T-cell (primary cell): ENCODE results near the gene NCR3LG1. TPM values are rescaled to one million over a fixed set of nuclear protein-coding genes. Genes with fewer than 3 reads are reported as not detected.

Experiments used
- ATAC-seq, 4 experiments: fragments of 200-7000 bp in 3 of 4; fragments of 150-1000 bp in 1 of 4; cut with Tn5 transposase; replicated peaks in 1 of 4; 1 replicate in 3 of 4; 2 replicates in 1 of 4; pipeline ENCODE4 v1.10.0; 2021; ENCODE audit warnings: moderate library complexity in 3 of 4, mild to moderate bottlenecking in 2 of 4, moderate number of reproducible peaks in 1 of 4
- CTCF ChIA-PET, 2 donors: fragments of 300-600 bp; sonication (Branson Sonifier 250); formaldehyde crosslinking; loops; one replicate each; lab custom pipeline; 2022; ENCODE audit warnings: antibody characterized with exemption in 2 of 2; lab: Charles Lee
- POLR2A ChIA-PET, 2 donors: fragments of 300-600 bp; sonication (Branson Sonifier 250); formaldehyde crosslinking; loops; one replicate each; lab custom pipeline; 2022; ENCODE audit warnings: antibody characterized with exemption in 2 of 2; lab: Charles Lee
- DNase-seq, 35 experiments: peaks; one replicate each; pipeline versions ENCODE4 v3.0.0 to v3.0.0-alpha.2; 2013 to 2023
- H3K27ac ChIP-seq: one replicate; pipeline ENCODE4 v1.5.1; 2013; ENCODE audit warnings: low read length
- H3K27me3 ChIP-seq, 2 experiments: replicated peaks in 1 of 2; 1 replicate in 1 of 2; 2 replicates in 1 of 2; pipeline versions ENCODE4 v1.6.1 to v1.7.0; 2013; ENCODE audit warnings: low read length in 1 of 2, mixed read lengths in 1 of 2; ENCODE audit not compliant: control insufficient read depth in 2 of 2, insufficient read depth in 2 of 2; ENCODE audit errors: extremely low read depth in 1 of 2
- H3K36me3 ChIP-seq, 2 donors: 1 replicate in 1 of 2; 2 replicates in 1 of 2; pipeline versions ENCODE4 v1.6.1 to v1.7.0; 2013; ENCODE audit warnings: low read length in 1 of 2; ENCODE audit not compliant: control insufficient read depth in 2 of 2, insufficient read depth in 1 of 2; ENCODE audit errors: extremely low read depth in 1 of 2
- H3K4me1 ChIP-seq, 2 experiments: 1 replicate in 1 of 2; 2 replicates in 1 of 2; pipeline versions ENCODE4 v1.6.1 to v1.7.0; 2013; ENCODE audit warnings: low read length in 2 of 2, mixed read lengths in 1 of 2; ENCODE audit not compliant: insufficient read depth in 2 of 2, control insufficient read depth in 1 of 2; ENCODE audit errors: extremely low read depth in 1 of 2
- H3K4me3 ChIP-seq, 2 donors: 1 replicate in 1 of 2; 2 replicates in 1 of 2; pipeline versions ENCODE4 v1.5.1 to v1.7.0; 2013; ENCODE audit warnings: mild to moderate bottlenecking in 2 of 2, low read length in 1 of 2, moderate library complexity in 1 of 2; ENCODE audit not compliant: control insufficient read depth in 1 of 2; ENCODE audit errors: extremely low read depth in 1 of 2
- H3K9me3 ChIP-seq: 2 replicates; pipeline ENCODE4 v1.7.0; 2013
- H3K27ac Mint-ChIP-seq, 2 donors: one replicate each; pipeline ENCODE4 v1.8.0; 2020 to 2021; ENCODE audit warnings: mild to moderate bottlenecking in 2 of 2, mixed read lengths in 2 of 2
- H3K27me3 Mint-ChIP-seq, 2 donors: one replicate each; pipeline ENCODE4 v1.8.0; 2021 to 2022; ENCODE audit warnings: mixed read lengths in 2 of 2
- H3K36me3 Mint-ChIP-seq: one replicate; pipeline ENCODE4 v1.8.0; 2021; ENCODE audit warnings: mixed read lengths
- H3K4me1 Mint-ChIP-seq, 3 donors: one replicate each; pipeline ENCODE4 v1.8.0; 2020 to 2022; ENCODE audit warnings: mixed read lengths in 3 of 3, mild to moderate bottlenecking in 1 of 3
- H3K4me3 Mint-ChIP-seq, 3 donors: one replicate each; pipeline ENCODE4 v1.8.0; 2020 to 2022; ENCODE audit warnings: mild to moderate bottlenecking in 3 of 3, mixed read lengths in 3 of 3, moderate library complexity in 3 of 3
- H3K9me3 Mint-ChIP-seq, 3 donors: one replicate each; pipeline ENCODE4 v1.8.0; 2020 to 2022; ENCODE audit warnings: mixed read lengths in 3 of 3
- WGBS: methylation state at CpG from one replicate; pipeline ENCODE4 v1.1.5; 2013; ENCODE audit warnings: missing lambda C conversion rate; ENCODE audit not compliant: insufficient coverage; 5-methylcytosine and 5-hydroxymethylcytosine counted together
- total RNA-seq, 35 experiments: library from RNA in 6 of 35; stranded (reverse) in 6 of 35; fragments of 120-200 nt in 1 of 35; gene quantifications; one replicate each; pipeline versions ENCODE4 v1.2.1 to v1.2.4 and lab custom pipeline; 2013 to 2026

NCR3LG1 gene
- total RNA-seq, 5 donors from 2014 or later (not counting 1 experiment from before 2014, with no cell fraction given), result 1.8 to 3.6 (median 2.6) TPM

GRCh38 chr11:17400048-17400775 lies 48.6 kb downstream of the NCR3LG1 start:
- H3K4me3 ChIP-seq, result no peak overlapping the region
- no peak overlapping the region for H3K4me3 Mint-ChIP-seq
- H3K4me1 Mint-ChIP-seq, result no peaks in the 10 kb centered on the region
- no peaks in the 10 kb centered on the region for H3K4me1 ChIP-seq
- no peaks in the 10 kb centered on the region for H3K27me3 Mint-ChIP-seq
- ChIA-PET CTCF (interaction anchor here in 1 of 2 donors (0.6 kb wide), 1 partner anchor 170 kb away, joined by 4 read pairs; no protein-coding TSS in a partner anchor), POLR2A (no interaction called here)
- WGBS, result 76% methylated on average over 17 of the region's 19 CpGs
- no peaks in the 10 kb centered on the region for H3K9me3 ChIP-seq
- no peak overlapping the region for H3K27ac ChIP-seq
- DNase-seq (no peak), ATAC-seq (no peak)
- H3K9me3 Mint-ChIP-seq, result no peaks in the 10 kb centered on the region
- H3K36me3 Mint-ChIP-seq, result no peaks in the 10 kb centered on the region
- H3K27ac Mint-ChIP-seq, result no peak overlapping the region
- no peaks in the 10 kb centered on the region for H3K36me3 ChIP-seq
- peaks cover 0 to 9% of the 10 kb centered on the region in 2 experiments for H3K27me3 ChIP-seq

GRCh38 chr11:17401316-17401715 lies 49.7 kb downstream of the NCR3LG1 start:
- Mint-ChIP-seq H3K4me3 (no peak overlapping the region), H3K27me3 (no peaks in the 10 kb centered on the region), H3K27ac (no peak overlapping the region), H3K4me1 (no peaks in the 10 kb centered on the region), H3K36me3 (no peaks in the 10 kb centered on the region), H3K9me3 (no peaks in the 10 kb centered on the region)
- no peak overlapping the region for H3K4me3 ChIP-seq
- WGBS, result no CpG with 5 or more reads among the region's 2 CpGs
- ATAC-seq (no peak), DNase-seq (no peak)
- H3K9me3 ChIP-seq, result no peaks in the 10 kb centered on the region
- H3K4me1 ChIP-seq, result no peaks in the 10 kb centered on the region
- no peaks in the 10 kb centered on the region for H3K36me3 ChIP-seq
- H3K27me3 ChIP-seq, result peaks cover 0 to 5% of the 10 kb centered on the region in 2 experiments
- ChIA-PET CTCF (interaction anchor here in 1 of 2 donors (0.6 kb wide), 1 partner anchor 146 kb away, joined by 3 read pairs; no protein-coding TSS in a partner anchor), POLR2A (no interaction called here)
- no peak overlapping the region for H3K27ac ChIP-seq

- Mint-ChIP-seq H3K4me3 (no peak overlapping the region), H3K36me3 (no peaks in the 10 kb centered on the region), H3K27ac (no peak overlapping the region), H3K27me3 (no peaks in the 10 kb centered on the region), H3K9me3 (no peaks in the 10 kb centered on the region), H3K4me1 (no peaks in the 10 kb centered on the region)
- Histone ChIP-seq H3K36me3 (no peaks in the 10 kb centered on the region), H3K4me1 (no peaks in the 10 kb centered on the region), H3K27me3 (peaks cover 0 to 5% of the 10 kb centered on the region in 2 experiments), H3K9me3 (no peaks in the 10 kb centered on the region), H3K27ac (no peak overlapping the region), H3K4me3 (no peak overlapping the region)
- no peak for DNase-seq
- ChIA-PET CTCF (no interaction called here), POLR2A (no interaction called here)
- no peak for ATAC-seq
- WGBS, result 89% methylated on average over 8 of the region's 8 CpGs
Measured at GRCh38 chr11:17401841-17402240, 50.2 kb downstream of the NCR3LG1 start.

GRCh38 chr11:17402486-17402885 lies 50.9 kb downstream of the NCR3LG1 start:
- no peak overlapping the region for H3K4me3 Mint-ChIP-seq
- 83% methylated on average over 4 of the region's 8 CpGs for WGBS
- no peak overlapping the region for H3K27ac Mint-ChIP-seq
- H3K27ac ChIP-seq, result no peak overlapping the region
- H3K4me1 ChIP-seq, result no peaks in the 10 kb centered on the region
- ChIA-PET POLR2A (no interaction called here), CTCF (no interaction called here)
- no peaks in the 10 kb centered on the region for H3K9me3 Mint-ChIP-seq
- no peaks in the 10 kb centered on the region for H3K36me3 Mint-ChIP-seq
- no peak overlapping the region for H3K4me3 ChIP-seq
- peaks cover 0 to 4% of the 10 kb centered on the region in 2 experiments for H3K27me3 ChIP-seq
- H3K36me3 ChIP-seq, result no peaks in the 10 kb centered on the region
- no peaks in the 10 kb centered on the region for H3K4me1 Mint-ChIP-seq
- ATAC-seq (no peak), DNase-seq (no peak)
- H3K27me3 Mint-ChIP-seq, result no peaks in the 10 kb centered on the region
- H3K9me3 ChIP-seq, result no peaks in the 10 kb centered on the region

GRCh38 chr11:17403980-17404759 lies 52.6 kb downstream of the NCR3LG1 start:
- no peaks in the 10 kb centered on the region for H3K9me3 ChIP-seq
- H3K36me3 ChIP-seq, result no peaks in the 10 kb centered on the region
- H3K27ac Mint-ChIP-seq, result no peak overlapping the region
- peaks cover 0 to 2% of the 10 kb centered on the region in 2 experiments for H3K27me3 ChIP-seq
- H3K9me3 Mint-ChIP-seq, result no peaks in the 10 kb centered on the region
- ATAC-seq, result no peak
- CTCF ChIA-PET, result no interaction called here
- no peak overlapping the region for H3K4me3 Mint-ChIP-seq
- no peaks in the 10 kb centered on the region for H3K4me1 ChIP-seq
- POLR2A ChIA-PET, result no interaction called here
- no peaks in the 10 kb centered on the region for H3K4me1 Mint-ChIP-seq
- H3K27ac ChIP-seq, result no peak overlapping the region
- H3K4me3 ChIP-seq, result no peak overlapping the region
- DNase-seq, result no peak
- no peaks in the 10 kb centered on the region for H3K27me3 Mint-ChIP-seq
- H3K36me3 Mint-ChIP-seq, result no peaks in the 10 kb centered on the region
- WGBS, result 83% methylated on average over 9 of the region's 18 CpGs

- CTCF ChIA-PET, result interaction anchor here in 1 of 2 donors (0.5 kb wide), 1 partner anchor 185 kb away, joined by 3 read pairs; no protein-coding TSS in a partner anchor
- POLR2A ChIA-PET, result no interaction called here
Measured at GRCh38 chr11:17405232-17406005, 53.8 kb downstream of the NCR3LG1 start.

More at GRCh38 chr11:17405232-17406005, 53.8 kb downstream of the NCR3LG1 start:
- WGBS, result 69% methylated on average over 12 of the region's 15 CpGs
- ATAC-seq (no peak), DNase-seq (no peak)
- Histone ChIP-seq H3K27me3 (peaks cover 0 to 5% of the 10 kb centered on the region in 2 experiments), H3K36me3 (no peaks in the 10 kb centered on the region), H3K4me3 (no peak overlapping the region), H3K27ac (no peak overlapping the region), H3K9me3 (no peaks in the 10 kb centered on the region), H3K4me1 (no peaks in the 10 kb centered on the region)
- H3K36me3 Mint-ChIP-seq, result no peaks in the 10 kb centered on the region
- no peak overlapping the region for H3K4me3 Mint-ChIP-seq
- H3K27ac Mint-ChIP-seq, result no peak overlapping the region
- no peaks in the 10 kb centered on the region for H3K27me3 Mint-ChIP-seq
- no peaks in the 10 kb centered on the region for H3K9me3 Mint-ChIP-seq
- H3K4me1 Mint-ChIP-seq, result no peaks in the 10 kb centered on the region
